GM12874 (cell line): ENCODE measurements around the gene KRT2.

Experiments used
- TF ChIP-seq, protein P1 (sequence below): IDR thresholded peaks from 2 replicates; pipeline ENCODE4 v1.5.1; 2011; ENCODE audit warnings: low read depth, mild to moderate bottlenecking, control low read depth, low read length, moderate library complexity; ENCODE audit not compliant: insufficient read depth

Gene KRT2

DNA sequence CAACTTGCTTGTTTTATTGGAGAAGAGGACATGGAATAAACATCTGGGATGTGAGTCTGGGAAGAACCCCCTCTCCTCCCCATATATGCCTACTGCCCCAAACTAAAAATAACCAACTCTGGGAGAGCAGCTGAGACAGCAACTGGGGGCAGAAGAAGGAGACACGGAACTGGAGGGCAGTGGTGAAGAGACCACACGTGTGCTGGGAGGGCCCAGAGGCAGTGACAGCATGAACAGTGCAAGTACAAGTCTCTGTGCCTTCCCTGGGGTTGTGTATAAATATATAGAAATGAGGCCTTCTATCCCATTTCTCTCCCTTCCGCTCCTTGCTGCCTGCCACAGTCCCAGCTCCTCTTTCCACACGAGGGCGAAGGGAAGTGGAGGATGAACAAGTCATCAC, 29.7 kb downstream of the KRT2 start:
- TF ChIP-seq, protein P1, sequence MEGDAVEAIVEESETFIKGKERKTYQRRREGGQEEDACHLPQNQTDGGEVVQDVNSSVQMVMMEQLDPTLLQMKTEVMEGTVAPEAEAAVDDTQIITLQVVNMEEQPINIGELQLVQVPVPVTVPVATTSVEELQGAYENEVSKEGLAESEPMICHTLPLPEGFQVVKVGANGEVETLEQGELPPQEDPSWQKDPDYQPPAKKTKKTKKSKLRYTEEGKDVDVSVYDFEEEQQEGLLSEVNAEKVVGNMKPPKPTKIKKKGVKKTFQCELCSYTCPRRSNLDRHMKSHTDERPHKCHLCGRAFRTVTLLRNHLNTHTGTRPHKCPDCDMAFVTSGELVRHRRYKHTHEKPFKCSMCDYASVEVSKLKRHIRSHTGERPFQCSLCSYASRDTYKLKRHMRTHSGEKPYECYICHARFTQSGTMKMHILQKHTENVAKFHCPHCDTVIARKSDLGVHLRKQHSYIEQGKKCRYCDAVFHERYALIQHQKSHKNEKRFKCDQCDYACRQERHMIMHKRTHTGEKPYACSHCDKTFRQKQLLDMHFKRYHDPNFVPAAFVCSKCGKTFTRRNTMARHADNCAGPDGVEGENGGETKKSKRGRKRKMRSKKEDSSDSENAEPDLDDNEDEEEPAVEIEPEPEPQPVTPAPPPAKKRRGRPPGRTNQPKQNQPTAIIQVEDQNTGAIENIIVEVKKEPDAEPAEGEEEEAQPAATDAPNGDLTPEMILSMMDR: no peak

DNA sequence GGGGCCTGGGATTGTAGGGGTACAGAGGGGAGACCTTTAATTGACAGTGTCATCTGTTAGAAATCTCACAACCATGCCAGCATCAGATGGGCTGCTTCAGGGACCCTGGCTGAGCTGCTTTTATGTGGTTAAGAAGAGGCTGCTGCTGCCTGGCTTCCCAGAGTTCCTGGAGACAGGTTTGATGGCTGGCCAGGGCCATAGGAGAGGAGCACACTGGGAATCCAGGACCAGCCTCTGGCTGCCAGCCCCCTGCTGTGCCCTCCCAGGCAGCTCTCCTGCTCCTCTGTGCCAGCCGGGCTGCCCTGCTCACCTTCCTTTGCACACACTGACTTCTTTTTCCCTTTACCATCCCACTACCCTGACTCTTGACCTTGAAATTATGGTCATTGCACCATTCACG, 33.1 kb downstream of the KRT2 start:
- TF ChIP-seq, protein P1: no peak

- TF ChIP-seq, protein P1: no peak
Measured at GRCh38 chr12:52618216-52618615, 33.8 kb downstream of the KRT2 start, which contains the start of gene KRT73. KRT73 (minus strand) TSS chr12:52618559; CDS start chr12:52618524, 35 bp downstream.

DNA sequence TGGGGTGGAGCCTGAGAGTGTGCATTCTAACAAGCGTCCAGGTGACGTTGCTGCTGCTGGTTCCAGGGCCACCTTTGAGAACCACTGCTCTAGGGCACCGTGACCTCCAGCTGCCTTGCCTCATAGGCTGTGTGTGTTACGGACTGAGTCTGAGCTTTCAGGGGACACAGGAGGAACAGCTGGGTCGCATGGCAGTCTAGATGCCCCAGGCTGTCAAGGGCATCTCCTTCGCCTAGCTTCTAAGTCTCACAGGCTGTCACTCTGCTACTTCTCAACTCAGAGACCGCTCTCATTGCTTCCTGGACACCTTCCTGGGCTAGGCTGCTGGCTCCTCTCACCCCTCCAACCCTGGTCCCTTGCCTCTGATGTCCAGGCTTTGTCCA, 34.6 kb downstream of the KRT2 start:
- TF ChIP-seq, protein P1: no peak

DNA sequence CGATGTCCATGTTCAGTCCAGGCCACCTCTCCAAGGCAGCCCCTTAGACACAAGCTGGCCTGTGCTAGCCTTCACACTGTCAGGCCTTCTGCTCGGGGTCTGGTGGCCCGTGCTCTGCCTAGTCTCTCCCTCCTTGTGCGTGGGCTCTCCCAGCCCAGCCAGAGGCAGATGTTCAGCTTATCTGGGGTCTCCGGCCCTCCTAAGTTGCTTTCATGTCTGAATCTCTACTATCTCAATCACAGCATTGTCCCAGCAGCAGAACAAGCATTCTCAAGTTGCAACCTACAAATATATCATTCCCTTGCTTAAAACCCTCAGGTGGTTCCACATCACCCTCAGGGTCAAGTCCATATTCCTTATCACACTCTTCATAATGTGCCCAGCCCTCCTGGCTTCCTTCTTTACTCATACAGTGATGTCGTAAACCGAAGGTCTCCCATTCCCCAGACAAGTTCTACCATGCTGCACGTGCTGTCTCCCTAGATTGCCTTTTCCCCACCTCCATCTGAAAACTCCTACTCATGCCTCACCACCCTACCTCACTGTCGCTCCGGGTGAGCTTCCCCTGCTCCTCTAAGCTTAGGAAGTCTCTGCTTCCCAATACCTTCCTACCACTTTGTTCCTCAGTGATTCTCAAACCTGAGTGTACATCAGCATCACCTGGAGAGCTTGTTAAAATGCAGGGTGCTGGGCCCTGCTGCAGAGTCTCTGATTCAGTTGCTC, 35.2 kb downstream of the KRT2 start:
- TF ChIP-seq, protein P1: no peak

- TF ChIP-seq, protein P1: no peak
Measured at GRCh38 chr12:52615912-52616311, 36.1 kb downstream of the KRT2 start.

GRCh38 chr12:52615208-52615868, 36.7 kb downstream of the KRT2 start:
- TF ChIP-seq, protein P1: no peak
